Stimulated activated CD4-positive, alpha-beta T cell treated with anti-CD3 and anti-CD28 coated beads, Interleukin-2, amount 100 ng/mL, for 24 hours (primary cell): ENCODE data around the gene HIP1.
"Not testable (repeated sequence)": the region's sequence is repeated elsewhere in the genome, so short reads cannot be mapped to it uniquely, and the experiment has no call there.

Source experiments
- DNase-seq, 2 donors: peaks; one replicate each; pipeline ENCODE4 v3.0.0-alpha.2; 2020

HIP1 gene

DNA sequence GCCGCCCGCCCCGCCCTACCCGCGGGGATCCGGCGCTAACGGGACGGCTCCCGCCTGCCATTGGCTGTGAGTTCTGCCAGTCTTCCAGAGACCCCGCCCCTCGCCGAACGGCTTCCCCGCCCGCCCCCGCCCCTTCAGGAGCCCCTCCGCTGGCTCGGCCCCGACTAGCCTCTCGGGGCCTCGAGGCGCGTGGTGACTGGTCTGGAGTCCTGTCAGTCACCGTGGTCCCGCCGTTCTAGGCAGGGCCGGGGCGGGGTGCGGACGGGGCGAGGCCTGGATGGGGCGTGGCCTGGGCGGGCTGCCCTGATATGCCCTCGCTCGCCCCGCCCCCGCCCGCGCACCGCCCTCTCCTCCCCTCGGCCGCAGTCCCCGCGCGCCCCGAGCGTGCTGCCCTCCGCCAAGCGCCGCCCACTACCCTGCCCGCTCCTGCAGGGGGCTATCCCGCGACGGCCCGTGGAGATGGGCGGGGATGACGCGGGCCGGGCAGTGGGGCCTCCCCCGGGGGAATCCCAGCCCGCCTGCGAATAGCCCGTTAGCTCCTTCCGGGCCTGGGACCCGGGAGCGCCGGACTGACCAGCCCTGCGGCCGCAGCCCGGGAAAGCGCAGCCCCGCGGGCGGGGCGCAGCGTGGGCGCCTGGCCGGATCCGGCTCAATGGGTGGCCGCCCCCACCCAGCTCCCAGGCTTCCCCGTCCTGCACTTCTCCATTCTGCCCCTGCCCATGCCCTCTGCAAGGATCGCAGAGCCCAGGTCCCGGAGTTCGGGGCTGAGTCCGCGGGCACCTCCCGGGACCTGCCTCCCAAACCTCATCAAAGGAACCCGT, 444 bp upstream of the HIP1 start:
- DNase-seq: peak; percentile 99 to 100

DNA sequence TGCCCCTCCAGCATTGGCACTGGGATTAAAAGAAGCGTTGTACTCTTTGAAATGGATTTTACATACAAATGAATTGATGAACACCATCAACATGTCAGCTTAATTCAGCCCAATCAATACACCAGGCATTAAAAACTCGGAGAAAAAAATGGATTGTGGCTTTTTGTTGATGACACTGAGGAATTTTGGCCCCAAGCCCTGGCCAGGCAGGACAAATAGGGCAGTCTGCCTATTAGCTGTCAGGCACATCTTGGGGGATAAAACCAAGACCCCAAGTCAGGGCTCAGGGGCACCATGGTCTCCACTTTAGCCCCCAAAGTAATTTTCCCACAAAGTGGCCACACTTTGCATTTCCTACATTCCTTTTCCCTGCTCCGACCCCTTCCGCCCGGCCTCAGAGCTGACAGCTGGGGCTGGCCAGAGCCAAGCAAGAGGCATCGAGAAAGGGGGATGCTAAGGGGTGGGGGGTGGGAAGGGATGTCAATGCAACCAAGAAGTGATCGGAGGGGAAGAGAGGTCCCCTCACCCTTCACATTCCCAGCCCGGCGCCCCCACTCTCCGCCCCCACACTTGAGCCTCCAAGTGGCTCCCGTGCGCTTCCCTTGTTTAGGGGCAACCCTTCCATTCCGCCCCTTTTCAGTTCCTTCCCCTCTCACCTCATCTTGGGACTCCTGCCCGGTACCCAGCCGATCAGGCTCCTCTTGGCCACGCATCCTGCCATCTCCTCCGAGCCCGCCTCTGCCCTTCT, 711 bp downstream of the HIP1 start:
- no peak for DNase-seq

DNA sequence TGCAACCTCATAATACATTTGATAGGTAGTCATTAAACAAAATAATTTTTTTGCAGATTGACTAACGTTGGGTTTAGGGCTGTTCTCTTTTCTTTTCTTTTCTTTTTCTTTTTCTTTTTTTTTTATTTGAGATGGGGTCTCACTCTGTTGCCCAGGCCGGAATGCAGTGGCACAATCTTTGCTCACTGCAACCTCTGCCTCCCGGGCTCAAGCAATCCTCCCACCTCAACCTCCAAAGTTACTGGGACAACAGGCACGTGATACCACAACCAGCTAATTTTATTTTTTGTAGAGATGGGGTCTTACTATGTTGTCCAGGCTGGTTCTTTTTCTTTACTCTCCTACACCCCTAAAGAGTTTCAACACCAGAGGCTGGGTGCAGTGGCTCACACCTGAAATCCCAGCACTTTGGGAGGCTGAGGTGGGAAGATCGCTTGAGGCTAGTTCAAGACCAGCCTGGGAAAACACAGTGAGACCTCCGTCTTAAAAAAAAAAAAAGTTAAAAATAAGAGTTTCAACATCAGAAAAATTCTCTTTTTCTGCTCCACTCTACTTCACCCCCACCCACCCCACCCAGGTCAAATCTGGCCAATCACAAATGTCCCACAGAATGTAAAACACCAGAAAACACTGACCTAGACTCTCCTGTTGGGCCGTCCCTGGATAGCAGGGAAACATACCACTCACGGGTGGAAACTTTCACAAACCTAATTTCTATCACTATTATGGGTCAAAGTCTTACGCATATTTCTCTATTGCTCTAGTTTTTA, 3.0 kb downstream of the HIP1 start:
- no peak for DNase-seq

DNA sequence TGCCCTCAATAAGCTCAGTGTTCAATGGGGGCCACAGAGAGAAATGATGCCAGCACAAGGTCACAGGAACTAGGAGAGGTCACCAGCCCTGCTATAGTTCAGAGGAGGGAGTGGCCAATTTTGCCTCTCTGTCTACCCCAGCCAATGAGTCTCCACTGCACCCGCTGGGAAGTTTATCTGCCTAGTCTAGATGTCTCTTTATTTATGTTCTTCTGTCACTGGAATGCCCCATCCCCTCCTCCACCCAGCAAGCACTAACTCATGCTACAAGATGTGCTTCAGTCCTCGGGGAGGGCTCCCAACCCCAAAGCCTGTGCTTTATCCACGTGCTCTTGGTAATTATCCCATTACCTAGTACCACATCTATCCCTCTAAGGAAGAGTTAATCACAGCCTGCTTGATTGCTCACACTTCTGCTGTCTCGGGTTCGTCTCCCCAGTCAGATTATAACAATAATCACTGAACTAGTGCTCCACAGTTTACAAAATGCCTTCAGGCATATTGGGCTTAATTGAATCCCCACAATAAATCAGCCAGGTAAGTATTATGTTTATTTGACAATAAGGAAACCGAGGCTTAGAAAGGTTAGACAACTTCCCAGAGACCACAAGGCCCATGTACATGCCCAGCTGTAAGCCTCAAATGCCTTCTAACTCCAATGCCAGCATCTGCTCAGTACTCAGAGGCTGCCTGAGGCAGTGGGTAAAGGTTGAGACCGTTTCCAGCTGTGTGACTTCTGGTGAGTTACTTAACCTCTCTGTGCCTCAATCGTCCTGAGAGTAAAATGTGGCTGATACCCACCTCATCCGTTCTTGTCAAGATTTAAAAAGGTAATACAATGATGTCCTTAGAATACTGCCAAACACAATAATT, 3.9 kb downstream of the HIP1 start:
- no peak for DNase-seq

DNA sequence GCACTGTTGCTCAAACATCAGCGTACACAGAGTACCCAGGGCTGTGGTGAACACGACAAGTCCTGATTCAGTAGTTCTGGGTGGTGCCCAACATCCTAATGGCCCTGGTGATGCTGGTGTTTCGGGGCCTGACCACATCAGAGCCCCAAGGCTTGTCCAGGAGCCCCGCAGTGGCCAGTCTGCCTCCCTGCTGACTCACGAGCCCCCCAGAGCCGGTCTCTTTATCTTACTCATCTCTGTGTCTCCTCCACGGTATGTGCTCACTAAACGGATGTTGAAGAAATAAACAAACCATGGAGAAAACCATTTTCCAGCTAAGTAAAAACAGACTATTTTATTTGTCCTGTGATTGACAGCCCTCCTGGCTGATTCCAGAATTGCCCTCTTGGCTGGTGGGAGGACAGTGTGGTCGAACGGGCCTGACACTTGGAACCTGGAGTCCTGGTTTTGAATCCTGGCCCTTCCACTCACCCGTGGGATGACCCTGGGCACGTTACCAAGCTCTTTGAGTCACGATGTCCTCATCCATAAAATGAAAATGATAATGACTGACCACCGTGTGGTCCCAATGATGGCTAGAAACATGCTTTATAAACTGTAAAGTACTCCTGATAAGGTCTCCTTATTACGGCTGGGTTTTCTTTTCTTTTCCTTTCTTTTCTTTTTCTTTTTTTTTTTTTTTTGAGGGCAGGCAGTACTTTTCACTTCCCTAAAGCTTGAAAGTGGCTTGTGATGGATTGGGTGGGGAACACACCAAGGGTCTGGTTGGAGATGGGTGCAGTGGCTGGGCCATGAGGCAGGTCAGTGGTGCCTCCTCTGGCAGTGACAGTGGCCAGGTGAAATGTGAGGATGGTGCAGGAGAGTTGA, 5.7 kb downstream of the HIP1 start:
- DNase-seq: no peak

DNA sequence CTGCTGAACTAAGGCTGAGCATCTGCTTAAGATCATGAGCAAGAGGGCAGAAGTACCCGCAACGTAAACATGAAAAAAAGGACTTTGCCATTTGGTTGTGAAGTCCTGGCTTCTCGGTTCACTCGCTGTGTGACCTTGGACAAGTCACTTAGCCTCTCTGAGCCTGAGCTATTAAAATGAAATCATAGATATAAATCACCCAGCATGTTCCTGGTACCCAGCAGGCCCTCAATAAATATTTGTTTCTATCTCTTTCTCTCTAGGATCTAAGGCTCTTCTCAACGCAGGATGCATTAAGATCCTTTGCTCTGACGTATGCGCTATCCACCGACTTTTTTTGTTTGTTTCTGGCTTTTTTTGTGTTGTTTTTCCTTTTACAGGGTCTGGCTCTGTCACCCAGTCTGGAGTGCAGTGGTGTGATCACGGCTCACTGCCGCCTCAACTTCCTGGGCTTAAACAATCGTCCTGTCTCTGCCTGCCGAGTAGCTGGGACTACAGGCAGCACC, 6.7 kb downstream of the HIP1 start:
- DNase-seq: no peak

DNA sequence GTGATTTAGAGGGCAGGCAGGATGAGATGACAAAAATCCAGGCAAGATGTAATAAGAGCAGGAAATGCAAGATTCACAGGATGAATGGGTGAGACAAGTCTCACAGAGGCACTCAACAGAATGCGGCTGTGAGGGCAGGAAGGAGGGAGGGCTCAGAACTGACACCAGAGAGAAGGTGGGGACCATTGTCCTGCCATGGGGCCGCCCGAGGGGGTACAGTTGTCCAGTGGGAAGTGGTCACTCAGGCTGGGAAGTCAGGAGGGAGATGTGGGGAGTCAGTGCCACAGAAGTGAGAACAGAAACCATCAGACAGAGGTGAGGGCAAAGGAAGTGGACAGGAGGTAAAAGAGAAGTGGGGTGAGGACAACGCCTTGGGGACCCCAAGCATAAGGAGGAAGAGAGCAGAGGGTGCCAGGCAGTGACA, 8.9 kb downstream of the HIP1 start:
- DNase-seq: no peak

DNA sequence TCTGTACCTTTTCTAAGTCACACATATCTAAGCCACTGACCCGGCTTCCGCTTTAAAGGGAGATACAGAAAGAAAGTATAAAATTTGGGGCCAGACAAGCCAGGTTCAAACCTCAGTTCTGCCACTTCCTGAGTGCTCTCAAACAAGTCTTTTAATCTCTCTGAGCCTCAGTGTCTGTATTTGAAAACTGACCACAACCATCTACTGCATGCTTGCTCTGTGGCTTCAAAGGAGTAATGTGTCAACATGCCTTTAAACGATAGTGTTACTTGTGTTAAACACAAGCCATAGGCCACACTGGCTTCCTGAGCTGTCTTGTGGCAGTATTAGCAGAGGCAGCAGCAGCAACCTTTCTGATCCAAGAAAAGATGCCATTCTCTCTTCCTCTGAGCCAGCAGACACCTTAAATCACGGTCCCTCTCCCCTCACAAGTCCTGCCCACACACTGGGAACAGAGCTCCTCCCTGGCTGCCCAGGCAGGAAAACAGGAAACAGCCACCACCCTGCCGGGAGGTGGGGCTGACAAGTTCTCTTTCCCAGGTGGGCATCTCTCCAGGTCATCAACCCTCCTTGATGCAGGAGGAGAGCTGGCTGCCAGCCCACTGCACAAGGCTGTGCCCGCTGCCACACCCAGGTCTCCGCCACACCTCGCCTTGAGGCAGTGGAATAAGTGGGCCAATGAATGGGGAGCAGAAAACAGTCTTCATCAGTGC, 10.7 kb downstream of the HIP1 start:
- peak in 1 of 2 donors; percentile 29 for DNase-seq

DNA sequence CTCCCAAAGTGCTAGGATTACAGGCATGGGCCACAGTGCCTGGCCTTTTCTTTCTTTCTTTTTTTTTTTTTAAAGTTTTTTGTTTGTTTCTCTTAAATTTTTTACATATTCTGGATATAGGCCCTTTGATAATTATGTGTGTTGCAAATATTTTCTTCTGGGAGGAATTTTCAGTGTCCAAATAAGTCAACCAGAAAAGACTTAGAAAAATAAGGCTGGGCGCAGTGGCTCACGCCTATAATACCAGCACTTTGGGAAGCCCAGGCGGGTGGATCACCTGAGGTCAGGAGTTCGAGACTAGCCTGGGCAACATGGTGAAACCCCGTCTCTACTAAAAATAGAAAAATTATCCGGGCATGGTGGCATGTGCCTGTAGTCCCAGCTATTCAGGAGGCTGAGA, 11.4 kb downstream of the HIP1 start:
- DNase-seq: not testable (repeated sequence)

DNA sequence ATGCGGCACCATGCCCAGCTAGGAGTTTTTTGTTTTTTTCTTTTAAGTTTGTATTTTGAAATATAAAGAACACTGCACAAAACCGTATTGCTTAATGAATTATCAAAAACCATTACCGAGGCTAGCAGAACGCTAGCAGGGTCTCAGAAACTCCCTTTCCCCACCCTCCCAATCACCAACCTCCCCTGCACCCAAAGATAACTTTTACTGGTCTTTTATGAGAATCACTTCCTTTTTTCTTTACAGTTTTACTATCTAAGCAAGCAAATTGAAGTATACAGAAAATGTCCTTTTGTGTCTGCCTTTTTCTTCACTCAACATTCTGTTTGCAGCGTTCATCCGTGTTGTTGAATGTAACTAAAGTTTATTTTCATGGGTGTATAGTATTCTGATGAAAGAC, 13.4 kb downstream of the HIP1 start:
- no peak for DNase-seq

DNA sequence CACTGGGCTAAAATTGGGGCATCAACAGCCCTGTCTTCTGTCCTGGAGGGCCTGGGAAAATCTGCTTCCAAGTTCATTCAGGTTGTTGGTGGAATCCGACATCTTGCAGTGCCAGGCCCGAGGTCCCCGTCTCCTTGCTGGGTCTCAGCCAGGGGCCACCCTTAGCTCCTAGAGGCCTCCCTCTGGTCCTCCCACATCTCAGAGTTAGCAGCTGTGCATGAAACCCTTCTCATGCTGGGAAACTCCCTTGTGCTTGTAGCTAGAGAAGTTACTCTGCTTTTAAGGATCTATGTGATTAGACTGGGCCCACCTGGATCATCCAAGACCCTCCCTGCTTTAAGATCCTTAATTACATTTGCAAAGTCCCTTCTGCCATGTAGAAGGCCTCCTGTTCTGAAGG, 15.3 kb downstream of the HIP1 start:
- DNase-seq: no peak

DNA sequence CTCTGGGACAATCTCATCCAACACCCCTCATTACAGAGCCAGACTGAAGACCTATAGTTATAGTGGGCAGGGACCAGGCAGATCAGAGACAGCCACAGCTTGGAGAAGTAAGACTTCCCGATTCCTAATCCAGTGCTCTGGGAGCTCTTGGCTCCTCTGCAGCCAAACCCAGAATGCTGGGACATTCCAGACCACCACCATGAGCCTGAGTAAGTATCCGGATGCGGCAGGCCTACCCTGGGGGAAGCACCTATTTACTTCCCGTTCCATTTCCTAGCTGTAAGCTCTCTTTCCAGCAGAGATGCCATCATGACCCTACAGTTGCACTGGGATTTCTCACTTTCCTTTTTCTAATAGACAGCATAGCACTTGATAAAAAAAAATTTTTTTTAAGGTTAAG, 16.4 kb downstream of the HIP1 start:
- no peak for DNase-seq

DNA sequence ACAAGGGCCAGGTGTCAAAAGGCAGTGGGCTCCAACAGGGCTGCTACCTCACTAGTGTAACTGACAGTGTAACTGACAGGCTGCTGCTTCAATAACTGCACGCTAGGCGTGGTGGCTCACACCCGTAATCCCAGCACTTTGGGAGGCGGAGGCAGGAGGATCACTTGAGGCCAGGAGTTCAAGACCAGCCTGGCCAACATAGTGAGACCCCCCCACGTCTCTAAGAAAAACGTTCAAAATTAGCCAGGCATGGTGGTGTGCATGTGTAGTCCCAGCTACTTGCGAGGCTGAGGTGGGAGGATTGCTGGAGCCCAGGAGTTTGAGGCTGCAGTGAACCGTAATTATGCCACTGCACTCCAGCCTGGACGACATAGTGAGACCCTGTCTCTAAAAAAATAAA, 16.8 kb downstream of the HIP1 start:
- not testable (repeated sequence) for DNase-seq

DNA sequence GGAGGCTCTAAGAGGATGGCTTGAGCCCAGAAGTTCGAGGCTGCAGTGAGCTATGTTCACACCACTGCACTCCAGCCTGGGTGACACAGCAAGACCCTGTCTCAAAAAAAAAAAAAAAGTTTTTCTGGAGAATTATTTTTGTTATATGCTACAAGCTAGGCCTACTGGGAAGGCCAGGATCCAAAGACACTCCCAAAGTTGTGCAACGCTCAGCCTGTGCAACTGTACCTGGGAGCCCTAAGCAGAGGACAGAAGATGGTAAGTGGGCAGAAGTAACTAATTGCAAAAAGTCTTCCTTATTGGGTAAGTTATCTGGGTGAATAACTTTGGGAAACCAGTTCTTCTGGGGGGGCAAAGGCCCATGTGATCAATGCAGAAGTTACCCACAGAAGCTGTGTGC, 17.3 kb downstream of the HIP1 start:
- DNase-seq: no peak

DNA sequence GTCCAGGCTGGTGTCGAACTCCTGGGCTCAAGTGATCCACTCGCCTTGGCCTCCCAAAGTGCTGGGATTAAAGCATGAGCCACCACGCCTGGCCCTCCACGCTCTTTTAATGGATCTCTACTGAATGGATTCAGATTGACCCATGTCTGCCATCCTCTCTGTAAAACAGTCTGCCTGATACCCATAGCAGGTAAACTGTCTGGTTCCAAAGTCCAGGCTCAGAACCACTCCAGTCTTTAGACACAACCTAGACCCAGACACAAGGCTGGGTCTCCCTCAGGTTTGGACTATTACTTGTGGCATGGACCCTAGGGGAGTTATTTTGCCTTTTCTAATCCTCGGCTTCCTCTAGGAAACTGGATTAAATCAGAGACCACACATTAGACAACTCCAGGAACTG, 19.1 kb downstream of the HIP1 start:
- no peak for DNase-seq

DNA sequence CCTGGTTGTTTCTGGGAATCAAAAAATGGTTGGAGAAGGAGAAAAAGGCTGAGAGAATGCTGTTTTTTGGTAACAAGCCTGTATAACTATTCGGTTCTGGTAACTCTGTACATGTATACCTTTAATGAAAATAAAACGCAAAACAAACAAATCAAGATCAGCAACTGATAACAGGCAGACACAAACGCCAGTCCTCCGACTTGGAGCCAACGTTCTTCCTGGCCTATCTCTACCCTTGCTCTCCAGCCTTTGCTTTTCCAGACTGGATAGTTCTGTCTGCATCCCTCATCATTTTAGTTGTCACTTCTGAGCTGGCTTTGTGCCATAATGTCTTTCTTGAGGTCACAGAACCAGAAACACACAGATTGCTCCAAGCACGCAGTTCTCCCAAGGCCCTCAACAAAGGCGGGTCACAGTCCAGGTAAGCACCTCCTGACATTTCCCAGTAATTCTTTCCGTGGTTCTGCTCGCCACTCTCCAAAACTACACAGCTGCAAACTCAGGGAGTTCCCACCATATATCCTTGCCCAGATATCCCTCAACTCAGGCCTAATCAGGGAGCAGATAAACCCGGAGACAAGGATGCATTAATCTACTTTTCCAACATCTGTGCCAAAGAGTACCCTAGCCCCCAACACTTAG, 20.2 kb downstream of the HIP1 start:
- DNase-seq: no peak

DNA sequence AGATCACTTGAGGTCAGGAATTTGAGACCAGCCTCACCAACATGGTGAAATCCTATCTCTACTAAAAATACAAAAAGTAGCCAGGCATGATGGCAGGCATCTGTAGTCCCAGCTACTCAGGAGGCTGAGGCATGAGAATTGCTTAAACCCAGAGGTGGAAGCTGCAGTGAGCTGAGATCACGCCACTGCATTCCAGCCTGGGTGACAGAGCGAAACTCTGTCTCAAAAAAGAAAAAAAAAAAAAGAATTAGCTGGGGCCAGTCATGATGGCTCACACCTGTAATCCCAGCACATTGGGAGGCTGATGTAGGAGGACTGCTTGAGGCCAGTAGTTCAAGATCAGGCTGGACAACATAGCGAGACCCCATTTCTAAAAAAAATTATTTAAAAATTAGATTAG, 21.0 kb downstream of the HIP1 start:
- not testable (repeated sequence) for DNase-seq

DNA sequence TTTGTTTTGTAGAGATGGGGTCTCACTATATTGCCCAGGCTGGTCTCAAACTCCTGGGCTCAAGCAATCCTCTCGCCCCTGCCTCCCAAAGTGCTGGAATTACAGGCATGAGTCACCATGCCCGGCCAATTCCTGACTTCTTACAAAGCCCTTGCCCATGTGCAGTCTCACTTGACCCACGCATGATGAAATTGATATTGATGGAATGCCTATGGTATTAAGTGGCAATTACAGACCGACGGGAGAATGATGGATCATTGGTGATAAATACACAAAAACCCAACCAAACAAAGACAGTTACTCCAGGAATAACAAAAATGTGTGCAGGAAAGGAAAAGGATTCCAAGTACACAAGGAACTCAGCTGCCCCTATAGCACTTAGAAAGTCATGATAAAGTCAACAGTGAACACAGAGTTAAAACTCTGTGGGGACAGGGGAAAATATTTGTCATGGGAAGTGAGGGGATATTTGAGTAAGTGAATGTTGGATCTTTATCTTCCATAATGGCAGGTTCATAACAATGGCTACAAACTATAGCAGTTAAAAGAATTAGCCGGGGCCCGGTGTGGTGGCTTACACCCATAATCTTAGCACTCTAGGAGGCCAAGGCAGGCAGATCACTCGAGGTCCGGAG, 21.6 kb downstream of the HIP1 start:
- no peak for DNase-seq

DNA sequence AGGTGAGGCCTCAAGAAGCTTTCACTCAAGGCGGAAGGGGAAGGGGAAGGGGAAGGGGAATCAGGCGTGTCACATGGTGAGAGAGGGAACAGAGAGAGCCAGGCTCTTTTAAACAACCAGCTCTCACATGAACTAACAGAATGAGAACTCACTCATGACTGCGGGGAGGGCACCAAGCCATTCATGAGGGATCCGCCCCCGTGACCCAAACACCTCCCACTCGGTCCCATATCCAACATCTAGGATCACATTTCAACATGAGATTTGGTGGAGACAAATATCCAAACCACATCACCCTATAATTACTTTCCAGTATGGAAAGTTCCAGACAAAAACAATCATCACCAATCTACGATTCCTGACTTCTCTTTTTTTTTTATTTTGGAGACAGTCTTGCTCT, 22.9 kb downstream of the HIP1 start:
- DNase-seq: no peak
